ENCODE measurements around the gene FAM118B. TPM values are rescaled to one million over a fixed set of nuclear protein-coding genes. Genes with fewer than 3 reads are reported as not detected.

FAM118B gene
- total RNA-seq, 1 donor from 2014 or later: 20.7 TPM

DNA sequence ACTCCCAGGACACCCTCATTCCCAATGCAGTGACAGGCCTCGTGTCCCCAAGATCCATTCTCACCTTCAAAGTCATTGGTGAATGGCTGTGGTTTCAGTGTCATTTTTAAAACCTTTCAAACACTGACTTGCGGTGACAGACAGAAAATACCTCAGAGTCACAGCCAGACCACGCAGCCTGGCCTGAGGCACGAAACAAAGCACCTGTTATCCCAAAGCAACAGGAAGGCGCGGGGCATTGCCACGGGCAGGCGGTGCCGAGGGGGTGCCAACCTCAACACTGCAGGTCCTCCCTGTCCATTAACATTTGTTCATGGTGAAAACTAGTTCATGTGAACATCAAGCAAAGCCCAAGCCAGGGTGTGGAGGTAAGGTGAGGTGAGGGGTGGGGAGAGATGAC, 38.3 kb upstream of the FAM118B start:
- Mint-ChIP-seq H3K4me1 (peaks cover 6% of the 10 kb centered on the region), H3K9me3 (no peaks in the 10 kb centered on the region), H3K27me3 (ENCODE audit: low read depth) (peaks cover 2% of the 10 kb centered on the region), H3K4me3 (no peak overlapping the region), H3K36me3 (no peaks in the 10 kb centered on the region), H3K27ac (no peak overlapping the region)
- no peak for DNase-seq (ENCODE audit: low spot score in 2 of 2, unreplicated experiment in 2 of 2)
- TF ChIP-seq, protein P1, sequence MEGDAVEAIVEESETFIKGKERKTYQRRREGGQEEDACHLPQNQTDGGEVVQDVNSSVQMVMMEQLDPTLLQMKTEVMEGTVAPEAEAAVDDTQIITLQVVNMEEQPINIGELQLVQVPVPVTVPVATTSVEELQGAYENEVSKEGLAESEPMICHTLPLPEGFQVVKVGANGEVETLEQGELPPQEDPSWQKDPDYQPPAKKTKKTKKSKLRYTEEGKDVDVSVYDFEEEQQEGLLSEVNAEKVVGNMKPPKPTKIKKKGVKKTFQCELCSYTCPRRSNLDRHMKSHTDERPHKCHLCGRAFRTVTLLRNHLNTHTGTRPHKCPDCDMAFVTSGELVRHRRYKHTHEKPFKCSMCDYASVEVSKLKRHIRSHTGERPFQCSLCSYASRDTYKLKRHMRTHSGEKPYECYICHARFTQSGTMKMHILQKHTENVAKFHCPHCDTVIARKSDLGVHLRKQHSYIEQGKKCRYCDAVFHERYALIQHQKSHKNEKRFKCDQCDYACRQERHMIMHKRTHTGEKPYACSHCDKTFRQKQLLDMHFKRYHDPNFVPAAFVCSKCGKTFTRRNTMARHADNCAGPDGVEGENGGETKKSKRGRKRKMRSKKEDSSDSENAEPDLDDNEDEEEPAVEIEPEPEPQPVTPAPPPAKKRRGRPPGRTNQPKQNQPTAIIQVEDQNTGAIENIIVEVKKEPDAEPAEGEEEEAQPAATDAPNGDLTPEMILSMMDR (IDR thresholded peaks at IDR 0.05; ENCODE audit: unreplicated experiment): no peak

DNA sequence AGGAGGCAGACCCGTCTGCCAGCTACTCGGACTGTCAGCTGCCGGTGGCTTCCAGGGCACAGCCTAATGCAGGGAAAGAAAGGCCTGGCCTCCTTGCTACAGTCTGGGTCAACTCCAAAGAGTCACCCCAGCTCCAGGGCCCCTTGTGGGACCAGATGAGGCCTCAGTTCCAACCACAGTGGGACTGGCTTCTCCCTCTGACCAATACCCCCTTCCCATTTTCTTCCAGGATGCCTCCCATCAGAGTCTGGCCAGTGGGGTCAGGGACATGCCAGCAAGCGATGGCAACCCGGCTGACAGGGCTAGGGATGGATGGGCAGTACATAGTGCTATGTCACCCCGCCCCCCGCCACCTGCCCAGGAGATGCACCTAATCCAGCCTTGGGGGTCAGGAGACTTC, 36.8 kb upstream of the FAM118B start:
- peaks cover 2% of the 10 kb centered on the region for H3K27me3 Mint-ChIP-seq (ENCODE audit: low read depth)
- TF ChIP-seq, protein P1 (IDR thresholded peaks at IDR 0.05; ENCODE audit: unreplicated experiment): no peak
- no peak overlapping the region for H3K27ac Mint-ChIP-seq
- no peaks in the 10 kb centered on the region for H3K36me3 Mint-ChIP-seq
- no peak for DNase-seq (ENCODE audit: low spot score in 2 of 2, unreplicated experiment in 2 of 2)
- H3K4me1 Mint-ChIP-seq: peaks cover 6% of the 10 kb centered on the region
- no peak overlapping the region for H3K4me3 Mint-ChIP-seq
- no peaks in the 10 kb centered on the region for H3K9me3 Mint-ChIP-seq

DNA sequence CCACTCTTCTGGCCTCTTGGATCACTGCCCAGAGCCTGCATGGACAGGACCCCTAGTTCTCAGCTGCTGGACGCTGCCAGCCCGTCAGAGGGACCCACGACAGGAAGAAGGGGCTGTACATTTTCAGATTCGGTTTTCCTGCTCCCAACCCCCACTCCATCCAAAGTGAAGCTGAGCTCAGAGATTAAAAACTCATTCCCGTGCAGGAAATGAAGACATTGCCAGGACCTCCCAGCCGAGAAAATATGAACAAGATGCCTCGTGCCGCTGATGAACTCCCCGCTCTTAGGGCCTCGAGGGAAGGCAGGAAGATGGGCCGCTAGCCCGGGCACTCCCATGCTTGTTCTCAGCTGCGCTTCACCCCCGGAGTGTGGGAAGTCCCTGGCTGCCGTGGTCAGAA, 36.2 kb upstream of the FAM118B start:
- Mint-ChIP-seq H3K27me3 (ENCODE audit: low read depth) (peaks cover 2% of the 10 kb centered on the region), H3K4me1 (peaks cover 6% of the 10 kb centered on the region), H3K27ac (peak overlapping the region; percentile 60), H3K36me3 (peaks cover 3% of the 10 kb centered on the region), H3K4me3 (no peak overlapping the region), H3K9me3 (peaks cover 3% of the 10 kb centered on the region)
- no peak for DNase-seq (ENCODE audit: low spot score in 2 of 2, unreplicated experiment in 2 of 2)
- TF ChIP-seq, protein P1 (IDR thresholded peaks at IDR 0.05; ENCODE audit: unreplicated experiment): no peak

DNA sequence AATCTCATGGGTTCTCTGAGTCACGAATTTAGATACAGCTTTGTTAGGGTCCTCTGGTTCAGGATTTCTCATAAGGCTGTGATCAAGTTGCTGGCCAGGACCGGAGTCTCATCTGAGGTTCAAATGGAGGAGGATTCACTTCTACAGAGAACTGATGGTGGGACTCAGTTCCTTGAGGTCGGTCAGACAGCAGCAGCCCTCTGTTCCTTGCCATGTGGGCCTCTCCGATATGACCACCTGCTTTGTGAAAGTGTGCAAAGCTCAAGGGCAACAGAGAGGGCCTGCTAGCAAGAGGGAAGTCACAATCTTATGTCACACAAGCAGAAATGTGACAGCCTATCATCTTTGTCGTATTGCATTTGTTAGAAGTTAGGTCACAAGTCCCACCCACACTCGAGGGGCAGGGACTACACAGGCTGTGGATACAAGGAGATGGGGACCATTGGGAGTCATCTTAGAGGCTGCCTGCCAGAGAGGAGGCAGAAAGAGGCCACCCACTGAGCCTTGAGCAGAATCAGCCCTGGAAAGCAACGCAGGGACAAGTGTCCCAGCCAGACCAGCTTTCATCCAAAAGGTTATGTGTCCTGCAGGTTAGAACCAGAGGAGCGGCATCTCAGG, 34.6 kb upstream of the FAM118B start:
- no peak for DNase-seq (ENCODE audit: low spot score in 2 of 2, unreplicated experiment in 2 of 2)
- Mint-ChIP-seq H3K27me3 (ENCODE audit: low read depth) (no peaks in the 10 kb centered on the region), H3K27ac (no peak overlapping the region), H3K36me3 (peaks cover 3% of the 10 kb centered on the region), H3K4me3 (no peak overlapping the region), H3K4me1 (peaks cover 6% of the 10 kb centered on the region), H3K9me3 (peaks cover 6% of the 10 kb centered on the region)
- TF ChIP-seq, protein P1 (IDR thresholded peaks at IDR 0.05; ENCODE audit: unreplicated experiment): no peak

DNA sequence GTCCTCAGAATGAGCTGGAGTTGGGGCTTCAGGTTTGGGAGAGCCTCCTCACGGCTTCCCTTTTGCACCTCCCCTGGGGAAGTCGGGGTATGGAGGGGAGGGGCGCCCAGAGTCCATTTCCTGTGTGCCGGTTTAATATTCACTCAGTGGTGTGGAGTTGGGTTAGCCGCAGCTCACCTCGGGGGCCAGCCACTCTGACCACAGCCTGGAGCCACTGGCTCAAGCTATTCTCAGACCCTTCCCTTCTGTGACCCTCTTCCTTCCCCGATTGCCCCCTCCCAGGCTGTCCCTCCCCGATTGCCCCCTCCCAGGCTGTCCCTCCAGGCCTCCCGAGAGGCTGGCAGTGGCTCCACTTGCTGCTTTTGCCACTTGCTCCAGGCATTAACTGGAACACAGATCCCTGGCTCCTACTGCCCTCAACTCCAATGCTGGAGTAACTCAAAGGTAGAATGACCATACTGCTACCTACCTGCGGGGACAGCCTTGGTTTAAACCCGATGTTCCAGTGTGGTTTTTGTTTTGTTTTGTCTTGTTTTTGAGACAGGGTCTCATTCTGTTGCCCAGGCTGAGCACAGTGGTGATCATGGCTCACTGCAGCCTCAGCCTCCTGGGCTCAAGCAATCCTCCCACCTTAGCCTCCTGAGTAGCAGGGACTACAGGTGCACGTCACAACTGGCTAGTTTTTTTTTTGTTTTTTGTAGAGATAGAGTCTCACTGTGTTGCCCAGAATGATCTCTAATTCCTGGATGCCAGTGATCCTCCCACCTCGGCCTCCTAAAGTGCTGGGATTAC, 29.4 kb upstream of the FAM118B start:
- no peak overlapping the region for H3K27ac Mint-ChIP-seq
- TF ChIP-seq, protein P1 (IDR thresholded peaks at IDR 0.05; ENCODE audit: unreplicated experiment): no peak
- no peak for DNase-seq (ENCODE audit: low spot score in 2 of 2, unreplicated experiment in 2 of 2)
- peaks cover 3% of the 10 kb centered on the region for H3K4me1 Mint-ChIP-seq
- H3K9me3 Mint-ChIP-seq: peaks cover 6% of the 10 kb centered on the region
- H3K4me3 Mint-ChIP-seq: no peak overlapping the region
- peaks cover 4% of the 10 kb centered on the region for H3K36me3 Mint-ChIP-seq
- H3K27me3 Mint-ChIP-seq (ENCODE audit: low read depth): no peaks in the 10 kb centered on the region

All from mesothelial cell of epicardium (in vitro differentiated cells).